Measurements from ENCODE around the gene DAD1.

Gene DAD1

GRCh38 chr14:22564463-22564862 is 24.6 kb downstream of the DAD1 start:
- TF ChIP-seq CTCF (conservative IDR thresholded peaks at IDR 0.05; ENCODE audit: control insufficient read depth, insufficient read depth, low read depth, low read length) = no peak
- no peak overlapping the region for H3K4me3 ChIP-seq (ENCODE audit: control insufficient read depth, low read depth, low read length)
- DNase-seq (ENCODE audit: low read depth) = no peak

- no peak for DNase-seq (ENCODE audit: low read depth)
- no peak overlapping the region for H3K4me3 ChIP-seq (ENCODE audit: control insufficient read depth, low read depth, low read length)
- TF ChIP-seq CTCF (conservative IDR thresholded peaks at IDR 0.05; ENCODE audit: control insufficient read depth, insufficient read depth, low read depth, low read length) = no peak
Observed at GRCh38 chr14:22563987-22564386, 25.0 kb downstream of the DAD1 start.

- no peak for DNase-seq (ENCODE audit: low read depth)
- TF ChIP-seq CTCF (conservative IDR thresholded peaks at IDR 0.05; ENCODE audit: control insufficient read depth, insufficient read depth, low read depth, low read length) = no peak
- no peak overlapping the region for H3K4me3 ChIP-seq (ENCODE audit: control insufficient read depth, low read depth, low read length)
Observed at GRCh38 chr14:22561661-22562579, 27.1 kb downstream of the DAD1 start.

- no peak overlapping the region for H3K4me3 ChIP-seq (ENCODE audit: control insufficient read depth, low read depth, low read length)
- TF ChIP-seq CTCF (conservative IDR thresholded peaks at IDR 0.05; ENCODE audit: control insufficient read depth, insufficient read depth, low read depth, low read length) = no peak
- DNase-seq (ENCODE audit: low read depth) = no peak
Observed at GRCh38 chr14:22561366-22561660, 27.7 kb downstream of the DAD1 start.

GRCh38 chr14:22560662-22561365 is 28.2 kb downstream of the DAD1 start:
- no peak for TF ChIP-seq CTCF (conservative IDR thresholded peaks at IDR 0.05; ENCODE audit: control insufficient read depth, insufficient read depth, low read depth, low read length)
- no peak overlapping the region for H3K4me3 ChIP-seq (ENCODE audit: control insufficient read depth, low read depth, low read length)
- no peak for DNase-seq (ENCODE audit: low read depth)

- no peak for DNase-seq (ENCODE audit: low read depth)
- TF ChIP-seq CTCF (conservative IDR thresholded peaks at IDR 0.05; ENCODE audit: control insufficient read depth, insufficient read depth, low read depth, low read length) = no peak
- no peak overlapping the region for H3K4me3 ChIP-seq (ENCODE audit: control insufficient read depth, low read depth, low read length)
Observed at GRCh38 chr14:22559041-22559440, 30.0 kb downstream of the DAD1 start.
